Anterior cingulate cortex (tissue), 58 donors: Measurements from ENCODE around the gene GRIP2.

Experiments used
- DNase-seq, 58 donors: peaks; one replicate each; lab custom pipeline; 2025; lab: John Stamatoyannopoulos, UW

Gene GRIP2

GRCh38 chr3:14562121-14562890 lies 22.2 kb upstream of the GRIP2 start:
- no peak for DNase-seq

- no peak for DNase-seq
These were observed 21.2 kb upstream of the GRIP2 start for GRCh38 chr3:14561051-14561960.

- DNase-seq = no peak
These were observed 20.0 kb upstream of the GRIP2 start for GRCh38 chr3:14560110-14560509.

- no peak for DNase-seq
These were observed 17.9 kb upstream of the GRIP2 start for GRCh38 chr3:14558029-14558428.

- peak in 15 of 58 donors; percentile 5 to 43 (median 16) for DNase-seq
These were observed 15.7 kb upstream of the GRIP2 start for GRCh38 chr3:14555835-14556234.

- no peak for DNase-seq
These were observed 14.6 kb upstream of the GRIP2 start for GRCh38 chr3:14554715-14555114.

GRCh38 chr3:14553871-14554270 lies 13.7 kb upstream of the GRIP2 start:
- DNase-seq = no peak

- DNase-seq = no peak
These were observed 12.6 kb upstream of the GRIP2 start for GRCh38 chr3:14552717-14553116.

- no peak for DNase-seq
These were observed 12.0 kb upstream of the GRIP2 start for GRCh38 chr3:14552041-14552648.

- no peak for DNase-seq
These were observed 10.8 kb upstream of the GRIP2 start for GRCh38 chr3:14550651-14551611.

- DNase-seq = no peak
These were observed 10.0 kb upstream of the GRIP2 start for GRCh38 chr3:14550181-14550580.

- no peak for DNase-seq
These were observed 9.2 kb upstream of the GRIP2 start for GRCh38 chr3:14549256-14549919.

- peak in 41 of 58 donors; percentile 3 to 67 (median 30) for DNase-seq
These were observed 8.2 kb upstream of the GRIP2 start for GRCh38 chr3:14548321-14548729.

GRCh38 chr3:14547693-14548092 lies 7.6 kb upstream of the GRIP2 start:
- DNase-seq = no peak

GRCh38 chr3:14546041-14546440 lies 5.9 kb upstream of the GRIP2 start:
- DNase-seq = no peak

- DNase-seq = no peak
These were observed 5.1 kb upstream of the GRIP2 start for GRCh38 chr3:14545251-14545635.

- DNase-seq = no peak
These were observed 4.4 kb upstream of the GRIP2 start for GRCh38 chr3:14544282-14545250.

- DNase-seq = peak in 2 of 58 donors; percentile 4 to 11
These were observed 3.3 kb upstream of the GRIP2 start for GRCh38 chr3:14543446-14543845.
